PC-3 (cell line): ENCODE data around the gene FRRS1L.

Source experiments
- EZH2 ChIP-seq: fragments of 300-600 bp; sonication (generic); IDR thresholded peaks from one replicate; pipeline ENCODE4 v1.6.1; 2017; ENCODE audit warnings: antibody characterized with exemption, mild to moderate bottlenecking, low read length; ENCODE audit not compliant: unreplicated experiment
- EZH2phosphoT487 ChIP-seq: fragments of 300-600 bp; sonication (generic); IDR thresholded peaks from 2 replicates; pipeline ENCODE4 v1.6.1; 2018; ENCODE audit warnings: mild to moderate bottlenecking, antibody characterized with exemption, low read length, borderline replicate concordance
- TF ChIP-seq, protein P1 (sequence below): fragments of 300-600 bp; sonication (generic); conservative IDR thresholded peaks from 2 replicates; pipeline ENCODE4 v1.5.1; 2017; ENCODE audit warnings: antibody characterized with exemption, low read depth, mild to moderate bottlenecking, low read length

GRCh38 chr9:109083813-109084405 is 83.1 kb downstream of the FRRS1L start:
- TF ChIP-seq, protein P1, sequence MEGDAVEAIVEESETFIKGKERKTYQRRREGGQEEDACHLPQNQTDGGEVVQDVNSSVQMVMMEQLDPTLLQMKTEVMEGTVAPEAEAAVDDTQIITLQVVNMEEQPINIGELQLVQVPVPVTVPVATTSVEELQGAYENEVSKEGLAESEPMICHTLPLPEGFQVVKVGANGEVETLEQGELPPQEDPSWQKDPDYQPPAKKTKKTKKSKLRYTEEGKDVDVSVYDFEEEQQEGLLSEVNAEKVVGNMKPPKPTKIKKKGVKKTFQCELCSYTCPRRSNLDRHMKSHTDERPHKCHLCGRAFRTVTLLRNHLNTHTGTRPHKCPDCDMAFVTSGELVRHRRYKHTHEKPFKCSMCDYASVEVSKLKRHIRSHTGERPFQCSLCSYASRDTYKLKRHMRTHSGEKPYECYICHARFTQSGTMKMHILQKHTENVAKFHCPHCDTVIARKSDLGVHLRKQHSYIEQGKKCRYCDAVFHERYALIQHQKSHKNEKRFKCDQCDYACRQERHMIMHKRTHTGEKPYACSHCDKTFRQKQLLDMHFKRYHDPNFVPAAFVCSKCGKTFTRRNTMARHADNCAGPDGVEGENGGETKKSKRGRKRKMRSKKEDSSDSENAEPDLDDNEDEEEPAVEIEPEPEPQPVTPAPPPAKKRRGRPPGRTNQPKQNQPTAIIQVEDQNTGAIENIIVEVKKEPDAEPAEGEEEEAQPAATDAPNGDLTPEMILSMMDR = no peak
- no peak for TF ChIP-seq EZH2phosphoT487
- no peak for TF ChIP-seq EZH2
